Retinal pigment epithelial cell (primary cell): ENCODE data around the gene TMEM131L.

ENCODE experiments used
- DNase-seq: peaks from one replicate; pipeline ENCODE4 v3.0.0-alpha.2; 2010; ENCODE audit warnings: low read depth
- H3K4me3 ChIP-seq: 2 replicates; pipeline ENCODE4 v1.5.1; 2011; ENCODE audit warnings: mild to moderate bottlenecking, low read length, control low read depth, moderate library complexity
- TF ChIP-seq, protein P1 (sequence below): conservative IDR thresholded peaks from 2 replicates; pipeline ENCODE4 v1.5.1; 2011; ENCODE audit warnings: low read depth, low read length, control low read depth, inconsistent platforms

The TMEM131L gene

DNA sequence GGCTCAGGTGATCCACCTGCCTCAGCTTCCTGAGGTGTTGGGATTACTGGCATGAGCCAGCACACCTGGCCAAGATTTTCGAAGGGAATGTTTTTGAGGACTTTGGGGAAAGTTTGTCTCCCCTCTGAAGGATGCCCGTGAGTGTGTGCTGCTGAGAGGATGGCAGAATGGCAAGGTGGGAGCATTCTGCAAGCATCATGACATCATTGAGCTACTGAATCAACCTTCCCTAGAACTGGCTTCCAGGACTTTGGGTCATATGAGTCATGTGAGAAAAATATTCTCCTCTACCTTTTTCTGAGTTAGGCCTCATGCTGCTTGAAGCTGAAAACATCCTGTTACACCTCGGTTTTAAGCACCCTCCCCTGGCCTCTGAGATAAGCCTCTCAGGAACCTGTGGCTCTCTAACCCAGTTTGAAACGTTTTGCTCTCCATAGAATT is 31.0 kb downstream of the TMEM131L start:
- DNase-seq: no peak
- H3K4me3 ChIP-seq: no peak overlapping the region
- TF ChIP-seq, protein P1, sequence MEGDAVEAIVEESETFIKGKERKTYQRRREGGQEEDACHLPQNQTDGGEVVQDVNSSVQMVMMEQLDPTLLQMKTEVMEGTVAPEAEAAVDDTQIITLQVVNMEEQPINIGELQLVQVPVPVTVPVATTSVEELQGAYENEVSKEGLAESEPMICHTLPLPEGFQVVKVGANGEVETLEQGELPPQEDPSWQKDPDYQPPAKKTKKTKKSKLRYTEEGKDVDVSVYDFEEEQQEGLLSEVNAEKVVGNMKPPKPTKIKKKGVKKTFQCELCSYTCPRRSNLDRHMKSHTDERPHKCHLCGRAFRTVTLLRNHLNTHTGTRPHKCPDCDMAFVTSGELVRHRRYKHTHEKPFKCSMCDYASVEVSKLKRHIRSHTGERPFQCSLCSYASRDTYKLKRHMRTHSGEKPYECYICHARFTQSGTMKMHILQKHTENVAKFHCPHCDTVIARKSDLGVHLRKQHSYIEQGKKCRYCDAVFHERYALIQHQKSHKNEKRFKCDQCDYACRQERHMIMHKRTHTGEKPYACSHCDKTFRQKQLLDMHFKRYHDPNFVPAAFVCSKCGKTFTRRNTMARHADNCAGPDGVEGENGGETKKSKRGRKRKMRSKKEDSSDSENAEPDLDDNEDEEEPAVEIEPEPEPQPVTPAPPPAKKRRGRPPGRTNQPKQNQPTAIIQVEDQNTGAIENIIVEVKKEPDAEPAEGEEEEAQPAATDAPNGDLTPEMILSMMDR: no peak

DNA sequence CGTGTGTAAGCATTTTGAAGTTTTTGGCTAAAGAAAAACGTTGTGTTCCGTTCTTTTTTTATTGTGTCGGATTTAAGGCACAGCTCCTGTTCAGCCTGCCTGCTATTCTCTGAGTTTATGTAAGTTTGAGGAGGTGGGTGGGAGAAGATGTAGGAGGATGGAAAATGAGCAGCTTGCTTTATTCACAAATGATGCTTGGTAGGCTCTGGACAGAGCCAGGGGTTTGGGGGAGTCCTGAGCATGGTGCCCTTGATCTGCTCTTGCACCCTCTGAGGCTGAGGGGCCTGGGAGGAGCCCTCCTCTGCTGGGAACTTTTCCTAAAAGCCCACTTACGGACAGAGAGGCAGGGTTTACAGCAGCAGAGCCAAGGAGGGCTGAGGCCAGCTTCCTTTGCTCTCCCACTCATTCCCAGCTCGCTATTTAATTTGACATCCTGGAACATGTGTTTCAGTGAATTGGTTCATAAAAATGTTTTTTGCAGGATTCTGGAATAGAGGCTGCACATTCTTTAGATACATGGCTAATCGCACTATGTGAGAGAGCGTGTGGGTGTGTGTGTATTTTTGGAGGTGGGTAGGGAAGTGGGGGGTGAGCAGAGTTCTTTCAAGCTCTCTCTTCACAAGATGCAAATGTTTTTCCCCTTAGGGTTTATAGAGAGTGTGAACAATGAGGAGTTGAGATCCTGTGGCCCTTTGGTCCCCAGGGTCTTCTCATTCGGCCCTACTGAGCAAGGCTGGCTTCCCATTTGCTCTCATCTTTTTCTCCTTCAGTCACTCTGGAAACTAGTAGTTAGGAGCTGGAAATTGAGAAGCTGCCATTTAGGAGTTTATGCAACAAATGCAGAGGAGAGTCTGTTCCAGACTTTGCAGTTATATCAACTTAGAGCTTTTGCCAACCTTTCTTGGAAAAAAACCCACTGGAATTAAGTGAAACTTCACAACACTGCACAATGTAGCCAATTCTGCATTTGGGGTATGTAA is 32.1 kb downstream of the TMEM131L start:
- TF ChIP-seq, protein P1: no peak
- H3K4me3 ChIP-seq: no peak overlapping the region
- DNase-seq: no peak

DNA sequence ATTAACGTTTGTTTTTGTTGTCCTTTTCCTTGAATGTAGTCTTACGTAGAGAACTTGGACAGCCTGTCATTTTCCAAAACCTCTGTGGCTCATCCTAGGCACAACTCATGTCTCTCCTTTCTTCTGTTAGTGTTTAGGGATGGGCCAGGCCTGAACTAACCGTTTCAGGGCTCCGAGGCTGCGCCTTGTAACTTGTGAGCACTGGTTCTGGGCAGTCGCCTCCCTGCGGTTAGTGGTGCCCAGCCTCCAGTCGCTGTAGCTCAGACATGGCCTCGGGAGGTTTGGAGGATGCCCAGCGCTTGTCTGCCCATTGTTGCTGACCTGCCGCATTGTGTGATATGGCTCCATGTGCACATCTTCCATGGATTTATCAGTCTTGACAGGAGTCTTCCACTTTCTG is 32.8 kb downstream of the TMEM131L start:
- TF ChIP-seq, protein P1: no peak
- no peak for DNase-seq
- no peak overlapping the region for H3K4me3 ChIP-seq

DNA sequence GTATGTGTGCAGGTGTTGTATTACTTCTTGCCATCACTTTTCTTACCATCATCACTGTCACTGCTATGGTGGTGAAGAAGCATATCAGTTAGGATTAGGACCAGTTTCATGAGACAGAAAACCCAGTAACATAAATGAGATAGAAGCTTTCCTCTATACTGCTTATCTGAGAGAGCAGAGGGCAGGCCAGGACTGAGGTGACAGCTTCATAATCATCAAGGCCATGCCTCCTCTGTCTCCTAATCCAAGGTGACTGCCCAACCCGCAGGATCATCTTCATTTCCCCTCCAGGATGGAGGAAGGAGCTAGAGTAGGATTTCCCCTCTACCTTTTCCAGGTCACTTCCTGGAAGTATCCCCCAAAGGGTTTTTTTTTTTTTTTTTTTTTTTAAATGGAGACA is 35.4 kb downstream of the TMEM131L start:
- no peak overlapping the region for H3K4me3 ChIP-seq
- TF ChIP-seq, protein P1: no peak
- DNase-seq: no peak

DNA sequence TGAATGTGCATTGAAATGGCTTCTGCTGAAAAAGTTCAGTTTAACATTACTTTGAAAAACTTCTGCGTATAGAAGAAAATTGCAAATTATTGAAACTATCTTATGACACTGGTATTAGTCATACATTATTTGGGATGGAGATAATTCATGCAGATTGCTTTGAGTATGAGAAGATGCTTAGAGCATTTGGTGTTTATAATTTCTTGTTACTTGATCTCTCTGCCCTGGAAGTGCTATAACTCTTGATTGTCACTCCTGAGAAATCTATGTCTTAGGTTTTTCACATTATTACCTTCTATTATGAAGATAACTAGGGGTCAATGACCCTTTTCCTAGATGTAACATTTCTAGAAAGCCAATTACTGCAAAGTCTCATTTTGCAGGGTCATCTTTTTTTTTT is 36.4 kb downstream of the TMEM131L start:
- no peak overlapping the region for H3K4me3 ChIP-seq
- TF ChIP-seq, protein P1: no peak
- DNase-seq: no peak

DNA sequence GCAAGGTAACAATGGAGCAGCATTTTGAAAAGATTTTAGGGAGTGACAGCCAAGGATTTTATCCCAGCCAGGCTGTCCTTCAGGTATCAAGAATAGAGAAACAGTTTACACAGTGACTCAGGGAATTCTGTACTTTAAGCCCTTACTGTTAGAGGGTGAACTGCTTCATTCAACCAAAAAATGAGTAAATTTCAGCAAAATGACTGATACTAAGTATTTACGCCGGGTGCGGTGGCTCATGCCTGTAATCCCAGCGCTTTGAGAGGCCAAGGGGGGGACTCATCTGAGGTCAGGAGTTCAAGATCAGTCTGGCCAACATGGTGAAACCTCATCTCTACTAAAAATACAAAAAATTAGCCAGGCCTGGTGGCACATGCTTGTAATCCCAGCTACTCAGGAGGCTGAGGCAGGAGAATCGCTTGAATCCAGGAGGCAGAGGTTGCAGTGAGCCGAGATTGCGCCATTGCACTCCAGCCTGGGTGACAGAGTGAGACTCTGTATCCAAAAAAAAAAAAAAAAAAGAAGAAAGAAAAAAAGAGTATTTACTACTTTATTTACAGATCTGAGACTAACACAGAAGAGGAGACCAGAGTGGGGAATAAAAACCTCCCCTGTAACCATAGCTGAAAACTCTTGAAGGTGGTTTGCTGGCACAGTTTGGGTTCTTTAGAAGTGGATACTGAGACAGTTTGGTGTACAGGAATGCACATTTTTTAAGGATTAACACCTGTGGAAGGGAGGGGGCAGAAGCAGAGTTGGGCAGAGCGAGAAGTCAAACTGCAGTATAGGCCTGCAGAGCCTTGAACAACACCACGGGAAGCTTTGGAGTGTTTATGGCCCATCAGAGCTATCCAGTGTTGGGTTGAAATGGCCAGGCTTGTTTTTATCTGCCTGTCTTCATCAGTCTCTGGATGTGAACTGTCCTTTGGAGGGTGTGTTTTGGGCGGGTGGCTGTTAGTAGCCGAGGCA is 40.5 kb downstream of the TMEM131L start:
- H3K4me3 ChIP-seq: no peak overlapping the region
- DNase-seq: no peak
- TF ChIP-seq, protein P1: no peak
